ENCODE data around the gene KIF20B.

- no peak for TF ChIP-seq POLR2A (IDR thresholded peaks at IDR 0.05)
- TF ChIP-seq, protein P1, sequence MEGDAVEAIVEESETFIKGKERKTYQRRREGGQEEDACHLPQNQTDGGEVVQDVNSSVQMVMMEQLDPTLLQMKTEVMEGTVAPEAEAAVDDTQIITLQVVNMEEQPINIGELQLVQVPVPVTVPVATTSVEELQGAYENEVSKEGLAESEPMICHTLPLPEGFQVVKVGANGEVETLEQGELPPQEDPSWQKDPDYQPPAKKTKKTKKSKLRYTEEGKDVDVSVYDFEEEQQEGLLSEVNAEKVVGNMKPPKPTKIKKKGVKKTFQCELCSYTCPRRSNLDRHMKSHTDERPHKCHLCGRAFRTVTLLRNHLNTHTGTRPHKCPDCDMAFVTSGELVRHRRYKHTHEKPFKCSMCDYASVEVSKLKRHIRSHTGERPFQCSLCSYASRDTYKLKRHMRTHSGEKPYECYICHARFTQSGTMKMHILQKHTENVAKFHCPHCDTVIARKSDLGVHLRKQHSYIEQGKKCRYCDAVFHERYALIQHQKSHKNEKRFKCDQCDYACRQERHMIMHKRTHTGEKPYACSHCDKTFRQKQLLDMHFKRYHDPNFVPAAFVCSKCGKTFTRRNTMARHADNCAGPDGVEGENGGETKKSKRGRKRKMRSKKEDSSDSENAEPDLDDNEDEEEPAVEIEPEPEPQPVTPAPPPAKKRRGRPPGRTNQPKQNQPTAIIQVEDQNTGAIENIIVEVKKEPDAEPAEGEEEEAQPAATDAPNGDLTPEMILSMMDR (IDR thresholded peaks at IDR 0.05): no peak
These were observed 109.6 kb downstream of the KIF20B start for GRCh38 chr10:89810908-89811525.
